H9 (cell line): ENCODE data around the gene AFG1L. TPM values are rescaled to one million over a fixed set of nuclear protein-coding genes. Genes with fewer than 3 reads are reported as not detected.

Experiments
- DNase-seq: peaks from one replicate; pipeline ENCODE4 v3.0.0-alpha.2; 2017
- H2AFZ ChIP-seq: one replicate; pipeline ENCODE4 v1.6.1; 2013; ENCODE audit warnings: mild to moderate bottlenecking, low read length, control low read depth, moderate library complexity
- H2AK5ac ChIP-seq: 2 replicates; pipeline ENCODE4 v1.6.1; 2013; ENCODE audit warnings: low read length, control low read depth, mixed read lengths; ENCODE audit not compliant: insufficient read length
- H2BK120ac ChIP-seq: one replicate; pipeline ENCODE4 v1.6.1; 2013; ENCODE audit warnings: low read depth, mild to moderate bottlenecking, low read length, control low read depth, inconsistent platforms; ENCODE audit not compliant: poor library complexity, severe bottlenecking
- H2BK12ac ChIP-seq: 2 replicates; pipeline ENCODE4 v1.6.1; 2013; ENCODE audit warnings: low read length, control low read depth, mixed read lengths, low read depth; ENCODE audit not compliant: insufficient read length
- H2BK15ac ChIP-seq: 2 replicates; pipeline ENCODE4 v1.6.1; 2013; ENCODE audit warnings: low read depth, low read length, control low read depth
- H2BK20ac ChIP-seq: one replicate; pipeline ENCODE4 v1.6.1; 2013; ENCODE audit warnings: low read depth, mild to moderate bottlenecking, low read length, control low read depth, inconsistent platforms; ENCODE audit not compliant: poor library complexity, severe bottlenecking
- H2BK5ac ChIP-seq: 2 replicates; pipeline ENCODE4 v1.6.1; 2013; ENCODE audit warnings: low read length, control low read depth, mixed read lengths; ENCODE audit not compliant: insufficient read length
- H3K14ac ChIP-seq: 2 replicates; pipeline ENCODE4 v1.6.1; 2013; ENCODE audit warnings: low read length, control low read depth; ENCODE audit not compliant: insufficient read depth
- H3K18ac ChIP-seq: 2 replicates; pipeline ENCODE4 v1.6.1; 2013; ENCODE audit warnings: low read depth, mild to moderate bottlenecking, mixed read lengths, low read length, control low read depth; ENCODE audit not compliant: insufficient read length
- H3K23ac ChIP-seq: 2 replicates; pipeline ENCODE4 v1.6.1; 2013; ENCODE audit warnings: low read length, control low read depth, mixed read lengths, low read depth; ENCODE audit not compliant: insufficient read length
- H3K23me2 ChIP-seq: 2 replicates; pipeline ENCODE4 v1.6.1; 2013; ENCODE audit warnings: low read depth, mild to moderate bottlenecking, mixed read lengths, low read length, control low read depth; ENCODE audit not compliant: insufficient read length, poor library complexity, severe bottlenecking
- H3K27ac ChIP-seq: 2 replicates; pipeline ENCODE4 v1.5.1; 2013; ENCODE audit warnings: low read length, control low read depth, mixed read lengths, low read depth; ENCODE audit not compliant: insufficient read length
- H3K27me3 ChIP-seq: 2 replicates; pipeline ENCODE4 v1.6.1; 2013; ENCODE audit warnings: low read length, control low read depth, inconsistent platforms; ENCODE audit not compliant: insufficient read depth
- H3K4ac ChIP-seq: 2 replicates; pipeline ENCODE4 v1.6.1; 2013; ENCODE audit warnings: low read depth, mild to moderate bottlenecking, control low read depth, inconsistent platforms, low read length, moderate library complexity
- H3K4me1 ChIP-seq: 2 replicates; pipeline ENCODE4 v1.6.1; 2013; ENCODE audit warnings: low read length, control low read depth, inconsistent platforms; ENCODE audit not compliant: insufficient read depth
- H3K4me2 ChIP-seq: 2 replicates; pipeline ENCODE4 v1.6.1; 2013; ENCODE audit warnings: low read length, control low read depth, mixed read lengths; ENCODE audit not compliant: insufficient read length, insufficient read depth
- H3K56ac ChIP-seq: 2 replicates; pipeline ENCODE4 v1.6.1; 2013; ENCODE audit warnings: low read depth, mild to moderate bottlenecking, mixed read lengths, low read length, control low read depth; ENCODE audit not compliant: insufficient read length
- H3K79me1 ChIP-seq: 2 replicates; pipeline ENCODE4 v1.6.1; 2013; ENCODE audit warnings: low read depth, mild to moderate bottlenecking, moderate library complexity, low read length, control low read depth, inconsistent platforms; ENCODE audit not compliant: insufficient read depth, poor library complexity, severe bottlenecking
- H3K79me2 ChIP-seq: 2 replicates; pipeline ENCODE4 v1.6.1; 2013; ENCODE audit warnings: low read length, control low read depth, inconsistent platforms; ENCODE audit not compliant: insufficient read depth
- H3K9ac ChIP-seq: 2 replicates; pipeline ENCODE4 v1.6.1; 2013; ENCODE audit warnings: low read length, control low read depth, mixed read lengths; ENCODE audit not compliant: insufficient read length; ENCODE audit errors: extremely low read depth
- H3K9me3 ChIP-seq: one replicate; pipeline ENCODE4 v1.6.1; 2013; ENCODE audit warnings: low read depth, low read length, inconsistent platforms; ENCODE audit not compliant: control insufficient read depth
- H3T11ph ChIP-seq: one replicate; pipeline ENCODE4 v1.6.1; 2013; ENCODE audit warnings: mild to moderate bottlenecking, low read length, control low read depth, inconsistent platforms
- H4K20me1 ChIP-seq: one replicate; pipeline ENCODE4 v1.6.1; 2013; ENCODE audit not compliant: control insufficient read depth, insufficient read length, insufficient read depth
- H4K5ac ChIP-seq: 2 replicates; pipeline ENCODE4 v1.6.1; 2013; ENCODE audit warnings: low read depth, mild to moderate bottlenecking, mixed read lengths, low read length, control low read depth; ENCODE audit not compliant: insufficient read length
- H4K8ac ChIP-seq: replicated peaks from 2 replicates; pipeline ENCODE4 v1.6.1; 2013; ENCODE audit warnings: low read length, control low read depth, mixed read lengths, low read depth; ENCODE audit not compliant: insufficient read length
- H4K91ac ChIP-seq: 2 replicates; pipeline ENCODE4 v1.6.1; 2013; ENCODE audit warnings: low read depth, mild to moderate bottlenecking, moderate library complexity, mixed read lengths, low read length, control low read depth; ENCODE audit not compliant: insufficient read length
- H3K27ac Mint-ChIP-seq, 3 experiments: 2 replicates in 2 of 3; 3 replicates in 1 of 3; pipeline ENCODE4 v1.8.0; 2020 to 2021; ENCODE audit warnings: mixed read lengths in 3 of 3, mild to moderate bottlenecking in 1 of 3, moderate library complexity in 1 of 3
- H3K27me3 Mint-ChIP-seq: 2 replicates; pipeline ENCODE4 v1.8.0; 2021; ENCODE audit warnings: low read depth, mild to moderate bottlenecking, moderate library complexity, mixed read lengths
- H3K36me3 Mint-ChIP-seq, 3 experiments: 2 replicates in 2 of 3; 3 replicates in 1 of 3; pipeline ENCODE4 v1.8.0; 2020 to 2021; ENCODE audit warnings: low read depth in 3 of 3, mixed read lengths in 3 of 3; ENCODE audit not compliant: insufficient read depth in 1 of 3
- H3K4me1 Mint-ChIP-seq, 2 experiments: 2 replicates each; pipeline ENCODE4 v1.8.0; 2020; ENCODE audit warnings: mixed read lengths in 2 of 2
- H3K4me3 Mint-ChIP-seq, 2 experiments: 2 replicates in 1 of 2; 3 replicates in 1 of 2; pipeline ENCODE4 v1.8.0; 2020 to 2021; ENCODE audit warnings: mild to moderate bottlenecking in 2 of 2, mixed read lengths in 2 of 2, moderate library complexity in 1 of 2
- H3K9me3 Mint-ChIP-seq, 2 experiments: 2 replicates in 1 of 2; 3 replicates in 1 of 2; pipeline ENCODE4 v1.8.0; 2020; ENCODE audit warnings: mild to moderate bottlenecking in 2 of 2, mixed read lengths in 2 of 2, moderate library complexity in 1 of 2
- WGBS: extraction: QIAGEN DNeasy Blood & Tissue Kit; methylation state at CpG from one replicate; pipeline ENCODE4 v1.1.7; 2013; ENCODE audit warnings: missing lambda C conversion rate, low lambda C conversion rate, mixed read lengths; ENCODE audit not compliant: insufficient read length; ENCODE audit errors: extremely low coverage; 5-methylcytosine and 5-hydroxymethylcytosine counted together
- total RNA-seq: library from RNA; stranded (reverse); gene quantifications from 2 replicates; pipeline ENCODE4 v1.2.1, GENCODE V29; 2021
- TF ChIP-seq, protein P1 (sequence below): fragments of 200-600 bp; sonication (generic); conservative IDR thresholded peaks from 3 replicates; pipeline ENCODE4 v1.8.0; 2021; ENCODE audit warnings: antibody characterized with exemption, mild to moderate bottlenecking

Gene AFG1L
- total RNA-seq, 1 experiment from 2014 or later, result 4.7 TPM

DNA sequence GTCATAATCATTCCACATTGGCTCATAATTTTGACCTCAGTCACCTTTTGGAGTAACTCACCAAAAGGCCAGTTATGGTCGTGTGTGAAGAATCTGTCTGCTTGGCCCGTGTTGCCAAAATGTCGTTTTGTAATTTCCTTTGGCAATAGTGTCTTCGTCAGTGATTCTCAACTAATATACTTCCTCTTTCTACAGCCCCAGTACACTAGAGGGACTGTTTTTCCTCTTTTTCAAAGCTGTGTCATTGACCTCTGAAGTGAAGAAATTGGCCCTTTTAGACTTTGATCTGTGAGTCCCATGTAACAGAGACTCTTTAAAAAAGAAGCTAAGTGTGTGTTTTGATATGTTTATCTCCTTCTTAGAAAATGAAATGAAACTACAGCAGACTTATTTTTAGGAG, 271.0 kb downstream of the AFG1L start:
- Mint-ChIP-seq H3K4me1 (peaks cover 30 to 32% of the 10 kb centered on the region in 2 experiments), H3K27ac (no peak overlapping the region), H3K27me3 (peaks cover 40% of the 10 kb centered on the region), H3K4me3 (no peak overlapping the region), H3K9me3 (peaks cover 0 to 2% of the 10 kb centered on the region in 2 experiments; a peak in 2 of 5 replicates), H3K36me3 (peaks cover 12 to 25% (median 15%) of the 10 kb centered on the region in 3 experiments; a peak in 6 of 7 replicates)
- H3K79me2 ChIP-seq, result peaks cover 15% of the 10 kb centered on the region; the same call in 1 of the 2 replicates
- H3K9ac ChIP-seq, result no peak overlapping the region
- no peak overlapping the region for H2BK12ac ChIP-seq
- no peak overlapping the region for H4K91ac ChIP-seq
- H3K4me2 ChIP-seq, result no peak overlapping the region
- no peaks in the 10 kb centered on the region for H3K4me1 ChIP-seq
- H4K20me1 ChIP-seq, result no peaks in the 10 kb centered on the region
- H3T11ph ChIP-seq, result no peak overlapping the region
- H3K27ac ChIP-seq, result no peak overlapping the region
- no peak overlapping the region for H2AK5ac ChIP-seq
- no peak overlapping the region for H3K56ac ChIP-seq
- no peaks in the 10 kb centered on the region for H3K9me3 ChIP-seq
- H4K8ac ChIP-seq, result no peak overlapping the region
- TF ChIP-seq, protein P1, sequence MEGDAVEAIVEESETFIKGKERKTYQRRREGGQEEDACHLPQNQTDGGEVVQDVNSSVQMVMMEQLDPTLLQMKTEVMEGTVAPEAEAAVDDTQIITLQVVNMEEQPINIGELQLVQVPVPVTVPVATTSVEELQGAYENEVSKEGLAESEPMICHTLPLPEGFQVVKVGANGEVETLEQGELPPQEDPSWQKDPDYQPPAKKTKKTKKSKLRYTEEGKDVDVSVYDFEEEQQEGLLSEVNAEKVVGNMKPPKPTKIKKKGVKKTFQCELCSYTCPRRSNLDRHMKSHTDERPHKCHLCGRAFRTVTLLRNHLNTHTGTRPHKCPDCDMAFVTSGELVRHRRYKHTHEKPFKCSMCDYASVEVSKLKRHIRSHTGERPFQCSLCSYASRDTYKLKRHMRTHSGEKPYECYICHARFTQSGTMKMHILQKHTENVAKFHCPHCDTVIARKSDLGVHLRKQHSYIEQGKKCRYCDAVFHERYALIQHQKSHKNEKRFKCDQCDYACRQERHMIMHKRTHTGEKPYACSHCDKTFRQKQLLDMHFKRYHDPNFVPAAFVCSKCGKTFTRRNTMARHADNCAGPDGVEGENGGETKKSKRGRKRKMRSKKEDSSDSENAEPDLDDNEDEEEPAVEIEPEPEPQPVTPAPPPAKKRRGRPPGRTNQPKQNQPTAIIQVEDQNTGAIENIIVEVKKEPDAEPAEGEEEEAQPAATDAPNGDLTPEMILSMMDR, result no peak
- H3K27me3 ChIP-seq, result peaks cover 3% of the 10 kb centered on the region; the same call in 1 of the 2 replicates
- no peak overlapping the region for H2AFZ ChIP-seq
- DNase-seq, result no peak
- no peak overlapping the region for H2BK20ac ChIP-seq
- H3K4ac ChIP-seq, result no peak overlapping the region
- no peak overlapping the region for H2BK120ac ChIP-seq
- H2BK15ac ChIP-seq, result no peak overlapping the region
- H3K14ac ChIP-seq, result no peak overlapping the region
- peaks cover 5% of the 10 kb centered on the region for H3K79me1 ChIP-seq
- H4K5ac ChIP-seq, result no peak overlapping the region
- H3K23me2 ChIP-seq, result peaks cover 10% of the 10 kb centered on the region
- no CpG with 5 or more reads among the region's 4 CpGs for WGBS
- H2BK5ac ChIP-seq, result no peak overlapping the region
- no peak overlapping the region for H3K23ac ChIP-seq
- no peak overlapping the region for H3K18ac ChIP-seq
